ENCODE measurements around the gene CRYBG2. TPM values are rescaled to one million over a fixed set of nuclear protein-coding genes. Genes with fewer than 3 reads are reported as not detected.
A peak's percentile ranks its signal among the peaks of the same experiment; 100 is the strongest.
"Not testable (repeated sequence)": the region's sequence is repeated elsewhere in the genome, so short reads cannot be mapped to it uniquely, and the experiment has no call there.

The CRYBG2 gene
- total RNA-seq, 2 experiments from 2014 or later = 4.5 to 6.4 TPM

GRCh38 chr1:26315874-26316850 lies 37.8 kb downstream of the CRYBG2 start:
- H3K27me3 Mint-ChIP-seq = no peaks in the 10 kb centered on the region
- TF ChIP-seq, protein P1, sequence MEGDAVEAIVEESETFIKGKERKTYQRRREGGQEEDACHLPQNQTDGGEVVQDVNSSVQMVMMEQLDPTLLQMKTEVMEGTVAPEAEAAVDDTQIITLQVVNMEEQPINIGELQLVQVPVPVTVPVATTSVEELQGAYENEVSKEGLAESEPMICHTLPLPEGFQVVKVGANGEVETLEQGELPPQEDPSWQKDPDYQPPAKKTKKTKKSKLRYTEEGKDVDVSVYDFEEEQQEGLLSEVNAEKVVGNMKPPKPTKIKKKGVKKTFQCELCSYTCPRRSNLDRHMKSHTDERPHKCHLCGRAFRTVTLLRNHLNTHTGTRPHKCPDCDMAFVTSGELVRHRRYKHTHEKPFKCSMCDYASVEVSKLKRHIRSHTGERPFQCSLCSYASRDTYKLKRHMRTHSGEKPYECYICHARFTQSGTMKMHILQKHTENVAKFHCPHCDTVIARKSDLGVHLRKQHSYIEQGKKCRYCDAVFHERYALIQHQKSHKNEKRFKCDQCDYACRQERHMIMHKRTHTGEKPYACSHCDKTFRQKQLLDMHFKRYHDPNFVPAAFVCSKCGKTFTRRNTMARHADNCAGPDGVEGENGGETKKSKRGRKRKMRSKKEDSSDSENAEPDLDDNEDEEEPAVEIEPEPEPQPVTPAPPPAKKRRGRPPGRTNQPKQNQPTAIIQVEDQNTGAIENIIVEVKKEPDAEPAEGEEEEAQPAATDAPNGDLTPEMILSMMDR (IDR thresholded peaks at IDR 0.05) = no peak
- ATAC-seq (no peak), DNase-seq (no peak)
- peak overlapping the region; percentile 74 for H3K27ac Mint-ChIP-seq
- no peaks in the 10 kb centered on the region for H3K9me3 Mint-ChIP-seq
- peaks cover 48% of the 10 kb centered on the region for H3K4me1 Mint-ChIP-seq (ENCODE audit: low read depth)
- no peak overlapping the region for H3K4me3 Mint-ChIP-seq
- POLR2A ChIA-PET = interaction anchor here (1.5 to 11.3 kb wide), 3 partner anchors 9 to 33 kb away, joined by 6 to 284 read pairs (median 52); partner anchors contain the start of genes SH3BGRL3 and UBXN11
- intact Hi-C loops (cut with micrococcal nuclease) = loop anchor here (5.0 kb wide), 1 partner anchor 56 kb away; the partner anchor contains the start of gene ZNF683
- peaks cover 23% of the 10 kb centered on the region for H3K36me3 Mint-ChIP-seq (ENCODE audit: low read depth)
- CTCF ChIA-PET = interaction anchor here (0.9 to 15.0 kb wide), 4 partner anchors 9 to 38 kb away, joined by 3 to 282 read pairs (median 120); partner anchors contain the start of genes SH3BGRL3 and UBXN11

- H3K4me3 Mint-ChIP-seq = no peak overlapping the region
Measured at GRCh38 chr1:26314501-26314900, 39.4 kb downstream of the CRYBG2 start.

GRCh38 chr1:26307966-26308899 lies 45.7 kb downstream of the CRYBG2 start:
- Mint-ChIP-seq H3K4me1 (ENCODE audit: low read depth) (peaks cover 22% of the 10 kb centered on the region), H3K4me3 (peak overlapping the region; percentile 86), H3K27ac (peak overlapping the region; percentile 93)
- H3K27me3 Mint-ChIP-seq; H3K9me3 Mint-ChIP-seq; H3K36me3 Mint-ChIP-seq (ENCODE audit: low read depth); intact Hi-C loops (cut with micrococcal nuclease); ATAC-seq: not testable (repeated sequence)
- CTCF ChIA-PET = interaction anchor here (0.8 to 3.9 kb wide), 10 partner anchors 9 to 109 kb away, joined by 3 to 46 read pairs (median 5); partner anchors contain the start of genes CD52, CEP85 and SH3BGRL3
- DNase-seq = peak; percentile 48
- POLR2A ChIA-PET = interaction anchor here (0.8 to 8.1 kb wide), 10 partner anchors 9 to 74 kb away, joined by 3 to 77 read pairs (median 4); partner anchors contain the start of genes CD52 and CEP85

More at GRCh38 chr1:26314501-26314900, 39.4 kb downstream of the CRYBG2 start:
- no peaks in the 10 kb centered on the region for H3K27me3 Mint-ChIP-seq
- no peak for ATAC-seq
- no peaks in the 10 kb centered on the region for H3K9me3 Mint-ChIP-seq
- CTCF ChIA-PET = interaction anchor here (1.0 to 15.0 kb wide), 8 partner anchors 26 to 169 kb away, joined by 3 to 282 read pairs (median 6); partner anchors contain the start of genes CEP85 and SH3BGRL3
- no peak for DNase-seq
- H3K36me3 Mint-ChIP-seq (ENCODE audit: low read depth) = peaks cover 14% of the 10 kb centered on the region
- intact Hi-C loops (cut with micrococcal nuclease) = no loop called here
- no peak overlapping the region for H3K27ac Mint-ChIP-seq
- TF ChIP-seq, protein P1 (IDR thresholded peaks at IDR 0.05) = no peak
- POLR2A ChIA-PET = interaction anchor here (1.0 to 11.3 kb wide), 5 partner anchors 8 to 157 kb away, joined by 3 to 284 read pairs (median 6); partner anchors contain the start of genes SH3BGRL3 and UBXN11
- H3K4me1 Mint-ChIP-seq (ENCODE audit: low read depth) = peaks cover 35% of the 10 kb centered on the region

- CTCF ChIA-PET = interaction anchor here (0.8 to 3.9 kb wide), 10 partner anchors 8 to 84 kb away, joined by 3 to 46 read pairs (median 4); partner anchors contain the start of genes CD52 and SH3BGRL3
- peak; percentile 4 for ATAC-seq
- no peaks in the 10 kb centered on the region for H3K9me3 Mint-ChIP-seq
- H3K27me3 Mint-ChIP-seq = no peaks in the 10 kb centered on the region
- H3K36me3 Mint-ChIP-seq (ENCODE audit: low read depth) = no peaks in the 10 kb centered on the region
- peaks cover 22% of the 10 kb centered on the region for H3K4me1 Mint-ChIP-seq (ENCODE audit: low read depth)
- peak; percentile 21 for DNase-seq
- TF ChIP-seq, protein P1 (IDR thresholded peaks at IDR 0.05) = no peak
- POLR2A ChIA-PET = interaction anchor here (0.8 to 8.1 kb wide), 10 partner anchors 9 to 73 kb away, joined by 3 to 77 read pairs (median 4); partner anchors contain the start of genes CD52 and CEP85
- H3K27ac Mint-ChIP-seq = peak overlapping the region; percentile 93
- intact Hi-C loops (cut with micrococcal nuclease) = no loop called here
- peak overlapping the region; percentile 86 for H3K4me3 Mint-ChIP-seq
Measured at GRCh38 chr1:26307363-26307781, 46.6 kb downstream of the CRYBG2 start.
